ENCODE measurements around the gene ZCWPW1. TPM values are rescaled to one million over a fixed set of nuclear protein-coding genes. Genes with fewer than 3 reads are reported as not detected.

The ZCWPW1 gene
- total RNA-seq, 2 donors from 2014 or later, result 3.1 to 3.5 TPM

DNA sequence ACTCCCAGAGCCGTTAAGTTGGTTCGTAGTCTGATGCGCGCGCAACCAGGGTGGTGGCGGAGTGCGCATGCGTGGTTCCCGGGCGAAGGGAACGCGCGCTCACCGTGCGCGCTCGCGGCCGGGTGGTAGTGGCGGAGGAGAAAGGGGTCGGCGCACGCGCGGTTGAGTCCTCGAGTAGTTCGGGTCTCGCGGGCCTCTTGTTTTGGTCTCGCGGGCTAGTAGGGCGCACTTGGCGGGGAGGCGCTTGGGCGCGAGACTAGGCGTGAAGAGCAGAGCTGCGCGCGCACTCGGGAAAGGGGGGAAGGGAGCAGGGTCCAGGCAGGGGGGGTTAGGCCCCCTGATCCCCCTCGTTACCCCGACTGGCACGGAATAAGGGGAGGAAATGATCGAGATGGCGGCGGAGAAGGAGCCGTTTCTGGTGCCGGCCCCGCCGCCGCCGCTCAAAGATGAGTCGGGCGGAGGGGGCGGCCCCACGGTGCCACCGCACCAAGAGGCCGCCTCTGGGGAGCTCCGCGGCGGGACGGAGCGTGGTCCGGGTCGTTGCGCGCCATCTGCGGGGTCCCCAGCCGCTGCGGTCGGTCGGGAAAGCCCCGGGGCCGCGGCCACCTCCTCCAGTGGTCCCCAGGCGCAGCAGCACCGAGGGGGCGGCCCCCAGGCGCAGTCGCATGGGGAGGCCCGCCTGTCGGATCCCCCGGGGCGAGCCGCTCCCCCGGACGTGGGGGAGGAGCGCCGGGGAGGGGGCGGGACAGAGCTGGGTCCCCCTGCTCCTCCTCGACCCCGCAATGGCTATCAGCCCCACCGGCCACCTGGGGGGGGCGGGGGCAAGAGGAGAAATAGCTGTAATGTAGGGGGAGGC, 1.4 kb upstream of the ZCWPW1 start, which contains the start of gene MEPCE:
TSS of gene MEPCE (plus strand) at position 195 of the 856 bp plus-strand sequence. CDS start at position 383, 188 bp downstream.
- peak; percentile 70 for ATAC-seq (ENCODE audit: insufficient number of reproducible peaks, low FRiP score, low read depth)

DNA sequence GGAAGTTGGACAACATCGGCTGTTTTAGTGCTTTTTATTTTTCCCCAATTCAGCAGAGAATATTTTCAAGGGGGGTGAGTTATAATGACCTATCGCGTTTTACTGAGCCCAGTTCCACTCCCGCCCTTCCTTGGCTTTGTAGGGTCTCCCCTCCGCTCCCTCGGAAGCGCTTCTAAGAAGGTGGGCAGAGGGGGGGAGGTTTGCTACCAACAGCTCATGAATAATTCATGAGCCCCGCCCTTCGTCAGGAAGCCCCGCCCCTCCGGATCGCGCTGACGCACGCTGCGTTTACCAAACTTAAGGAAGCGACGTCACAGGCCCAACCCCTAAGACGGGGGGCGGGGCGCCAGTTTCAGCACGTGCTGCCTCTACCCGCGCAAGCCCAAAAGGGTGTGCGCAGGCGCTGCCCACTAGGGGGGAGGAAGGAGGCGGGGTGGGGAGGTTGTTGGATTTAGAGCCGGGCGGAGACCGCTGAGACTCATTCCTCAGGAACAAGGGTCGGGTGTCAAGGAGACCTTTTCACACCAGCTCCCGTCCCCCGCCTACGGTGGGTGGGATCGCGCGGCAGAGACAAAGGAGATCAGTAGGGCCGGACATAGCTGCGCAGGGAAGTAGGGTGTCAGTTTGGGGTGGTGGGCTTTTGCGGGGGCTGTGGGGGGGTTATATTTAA, 599 bp upstream of the ZCWPW1 start:
- Histone ChIP-seq H3K4me1 (ENCODE audit: control insufficient read depth in 1 of 2, low read depth in 2 of 2) (peaks cover 19 to 35% of the 10 kb centered on the region in 2 donors), H3K27ac (peak overlapping the region; percentile 99), H3K36me3 (peaks cover 20% of the 10 kb centered on the region), H3K9me3 (no peaks in the 10 kb centered on the region), H3K4me3 (peak overlapping the region; percentile 81), H3K27me3 (replicated peaks; ENCODE audit: insufficient read depth) (no peaks in the 10 kb centered on the region)
- ATAC-seq (ENCODE audit: insufficient number of reproducible peaks, low FRiP score, low read depth) (peak; percentile 78), DNase-seq (ENCODE audit: low spot score) (peak; percentile 100)
- TF ChIP-seq, protein P1, sequence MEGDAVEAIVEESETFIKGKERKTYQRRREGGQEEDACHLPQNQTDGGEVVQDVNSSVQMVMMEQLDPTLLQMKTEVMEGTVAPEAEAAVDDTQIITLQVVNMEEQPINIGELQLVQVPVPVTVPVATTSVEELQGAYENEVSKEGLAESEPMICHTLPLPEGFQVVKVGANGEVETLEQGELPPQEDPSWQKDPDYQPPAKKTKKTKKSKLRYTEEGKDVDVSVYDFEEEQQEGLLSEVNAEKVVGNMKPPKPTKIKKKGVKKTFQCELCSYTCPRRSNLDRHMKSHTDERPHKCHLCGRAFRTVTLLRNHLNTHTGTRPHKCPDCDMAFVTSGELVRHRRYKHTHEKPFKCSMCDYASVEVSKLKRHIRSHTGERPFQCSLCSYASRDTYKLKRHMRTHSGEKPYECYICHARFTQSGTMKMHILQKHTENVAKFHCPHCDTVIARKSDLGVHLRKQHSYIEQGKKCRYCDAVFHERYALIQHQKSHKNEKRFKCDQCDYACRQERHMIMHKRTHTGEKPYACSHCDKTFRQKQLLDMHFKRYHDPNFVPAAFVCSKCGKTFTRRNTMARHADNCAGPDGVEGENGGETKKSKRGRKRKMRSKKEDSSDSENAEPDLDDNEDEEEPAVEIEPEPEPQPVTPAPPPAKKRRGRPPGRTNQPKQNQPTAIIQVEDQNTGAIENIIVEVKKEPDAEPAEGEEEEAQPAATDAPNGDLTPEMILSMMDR (IDR thresholded peaks at IDR 0.05), result peak; percentile 32

More for the DNA sequence above, 1.4 kb upstream of the ZCWPW1 start, which contains the start of gene MEPCE:
- Histone ChIP-seq H3K4me1 (ENCODE audit: control insufficient read depth in 1 of 2, low read depth in 2 of 2) (peaks cover 19 to 43% of the 10 kb centered on the region in 2 donors), H3K36me3 (peaks cover 20% of the 10 kb centered on the region), H3K27me3 (replicated peaks; ENCODE audit: insufficient read depth) (no peaks in the 10 kb centered on the region), H3K27ac (peak within 1 kb of the TSS; percentile 99), H3K4me3 (peak within 1 kb of the TSS; percentile 81), H3K9me3 (no peaks in the 10 kb centered on the region)
- TF ChIP-seq, protein P1 (IDR thresholded peaks at IDR 0.05), result no peak
- peak; percentile 92 for DNase-seq (ENCODE audit: low spot score)

DNA sequence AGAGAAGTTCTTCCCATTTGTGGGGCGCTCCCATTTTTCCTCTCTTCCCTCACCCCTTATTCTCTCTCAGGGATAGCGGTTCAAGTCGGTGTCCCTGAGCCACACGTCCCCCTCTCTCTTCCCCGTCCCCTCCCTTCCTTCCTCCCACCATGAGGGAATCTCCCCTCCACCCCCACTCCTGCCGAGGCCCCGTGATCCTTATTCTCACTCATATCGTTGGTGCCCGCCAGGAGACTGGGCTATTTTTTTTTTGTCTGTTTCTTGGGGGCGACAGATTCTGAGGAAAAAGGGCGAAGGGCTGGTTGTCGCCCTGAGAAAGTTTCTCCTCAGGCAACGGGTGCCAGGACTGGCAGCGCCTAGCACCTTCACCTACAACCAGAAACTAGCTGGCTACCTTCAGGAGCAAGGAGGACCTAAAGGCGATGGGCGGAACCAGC, 723 bp downstream of the ZCWPW1 start:
- Histone ChIP-seq H3K27ac (peak overlapping the region in 1 of 2 donors; percentile 99), H3K4me1 (ENCODE audit: control insufficient read depth in 1 of 2, low read depth in 2 of 2) (peaks cover 19 to 31% of the 10 kb centered on the region in 2 donors), H3K27me3 (replicated peaks; ENCODE audit: insufficient read depth) (no peaks in the 10 kb centered on the region), H3K9me3 (no peaks in the 10 kb centered on the region), H3K36me3 (peaks cover 7% of the 10 kb centered on the region), H3K4me3 (peak overlapping the region; percentile 81)
- no peak for DNase-seq (ENCODE audit: low spot score)
- TF ChIP-seq, protein P1 (IDR thresholded peaks at IDR 0.05), result no peak
- no peak for ATAC-seq (ENCODE audit: insufficient number of reproducible peaks, low FRiP score, low read depth)

DNA sequence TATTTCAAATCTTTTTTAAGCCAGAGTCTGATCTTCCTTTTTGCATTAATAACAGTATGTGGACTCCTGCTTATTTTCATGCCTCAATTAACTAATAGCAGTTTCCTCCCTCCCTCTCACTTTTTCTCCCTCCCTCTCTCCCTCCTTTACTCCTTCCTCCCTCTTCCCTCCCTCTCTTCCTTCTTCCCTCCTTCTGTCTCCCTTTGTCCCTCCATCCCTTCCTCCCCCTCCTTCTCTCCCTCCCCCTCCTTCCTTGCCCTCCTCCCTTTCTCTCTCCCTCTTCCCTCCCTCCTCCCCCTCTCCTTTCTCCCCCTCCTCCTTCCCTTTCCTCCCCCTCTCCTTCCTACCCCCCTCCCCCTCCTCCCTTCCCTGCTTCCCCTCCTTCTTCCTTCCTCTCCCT, 2.0 kb downstream of the ZCWPW1 start:
- peaks cover 14 to 18% of the 10 kb centered on the region in 2 donors for H3K4me1 ChIP-seq (ENCODE audit: control insufficient read depth in 1 of 2, low read depth in 2 of 2)
- ATAC-seq (ENCODE audit: insufficient number of reproducible peaks, low FRiP score, low read depth), result no peak
- H3K9me3 ChIP-seq, result no peaks in the 10 kb centered on the region
- H3K27ac ChIP-seq, result no peak overlapping the region
- DNase-seq (ENCODE audit: low spot score), result no peak
- H3K4me3 ChIP-seq, result no peak overlapping the region
- peaks cover 1% of the 10 kb centered on the region for H3K36me3 ChIP-seq
- H3K27me3 ChIP-seq (replicated peaks; ENCODE audit: insufficient read depth), result no peaks in the 10 kb centered on the region
- TF ChIP-seq, protein P1 (IDR thresholded peaks at IDR 0.05), result no peak

DNA sequence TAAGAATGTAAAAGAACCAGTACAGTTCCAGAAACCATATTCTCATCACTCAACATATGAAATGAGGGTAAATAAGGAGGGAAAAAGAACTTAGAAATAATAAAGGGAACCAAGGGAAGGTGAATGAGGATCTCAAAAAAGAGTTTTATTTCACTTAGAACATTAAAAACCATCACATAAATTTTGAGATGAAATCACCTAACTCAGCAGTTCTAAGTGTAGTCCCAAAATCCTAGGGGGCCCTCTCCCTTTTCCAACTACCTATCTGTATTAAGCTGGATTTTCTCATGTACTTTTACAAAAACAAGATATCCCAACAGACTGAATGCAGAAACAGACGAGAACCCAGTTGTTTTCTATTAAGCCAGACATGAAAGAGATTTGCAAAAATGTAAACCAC, 3.2 kb downstream of the ZCWPW1 start:
- H3K4me3 ChIP-seq, result no peak overlapping the region
- no peaks in the 10 kb centered on the region for H3K9me3 ChIP-seq
- ATAC-seq (ENCODE audit: insufficient number of reproducible peaks, low FRiP score, low read depth) (no peak), DNase-seq (ENCODE audit: low spot score) (no peak)
- peaks cover 5 to 7% of the 10 kb centered on the region in 2 donors for H3K4me1 ChIP-seq (ENCODE audit: control insufficient read depth in 1 of 2, low read depth in 2 of 2)
- H3K36me3 ChIP-seq, result no peaks in the 10 kb centered on the region
- no peak overlapping the region for H3K27ac ChIP-seq
- no peaks in the 10 kb centered on the region for H3K27me3 ChIP-seq (replicated peaks; ENCODE audit: insufficient read depth)
- TF ChIP-seq, protein P1 (IDR thresholded peaks at IDR 0.05), result no peak
